HCT116 (cell line): ENCODE measurements around the gene SMIM33. TPM values are rescaled to one million over a fixed set of nuclear protein-coding genes. Genes with fewer than 3 reads are reported as not detected.

Experiments used
- ATAC-seq: fragments of 200-7000 bp; cut with Tn5 transposase; 2 replicates; pipeline ENCODE4 v1.9.1; 2020; ENCODE audit warnings: mild to moderate bottlenecking, moderate library complexity
- BruUV-seq: library from RNA; stranded (reverse); fragments of 400-500 nt; replicated peaks from 2 replicates; lab custom pipeline; 2021; lab: Mats Ljungman, UMichigan
- CTCF ChIA-PET: fragments of 300-600 bp; sonication (Branson Sonifier 250); formaldehyde crosslinking; loops from one replicate; lab custom pipeline; 2021; ENCODE audit warnings: antibody characterized with exemption; lab: Charles Lee
- POLR2A ChIA-PET: fragments of 300-600, 350-600 bp; sonication (Branson Sonifier 250); formaldehyde crosslinking; loops from one replicate; lab custom pipeline; 2021; ENCODE audit warnings: antibody characterized with exemption; lab: Charles Lee
- RAD21 ChIA-PET, 2 experiments: fragments of 300-600 bp; sonication (Branson Sonifier 250); formaldehyde crosslinking; loops; one replicate each; lab custom pipeline; 2023; ENCODE audit warnings: low total read pairs in 2 of 2; ENCODE audit not compliant: uncharacterized antibody in 2 of 2, unreplicated experiment in 2 of 2, low non-redundant PET in 1 of 2; lab: Charles Lee
- DNase-seq: peaks from one replicate; pipeline ENCODE4 v3.0.0-alpha.2; 2010; ENCODE audit warnings: low read depth, low spot score
- H2AFZ ChIP-seq: fragments of 200-600 bp; shearing (Covaris generic), sonication (generic); 2 replicates; pipeline ENCODE4 v1.6.1; 2017; ENCODE audit warnings: low read depth, mixed run types, mixed read lengths, antibody characterized with exemption, low read length; ENCODE audit not compliant: poor library complexity, severe bottlenecking
- H3K27ac ChIP-seq: 2 replicates; pipeline ENCODE4 v1.5.1; 2012; ENCODE audit warnings: low read depth, low read length
- H3K27me3 ChIP-seq: fragments of 200-600 bp; sonication (generic); 2 replicates; pipeline ENCODE4 v1.6.1; 2016; ENCODE audit warnings: mixed run types, low read length, mixed read lengths; ENCODE audit not compliant: insufficient read depth
- H3K36me3 ChIP-seq, 2 experiments: fragments of 200-500 bp in 1 of 2; fragments of 200-600 bp in 1 of 2; sonication (Bioruptor generic) in 1 of 2; sonication (generic) in 1 of 2; 2 replicates each; pipeline versions ENCODE4 v1.5.1 to v1.6.1; 2014 to 2016; ENCODE audit warnings: low read length in 2 of 2, inconsistent platforms in 1 of 2, mixed read lengths in 1 of 2, mixed run types in 1 of 2; ENCODE audit not compliant: insufficient read depth in 2 of 2, control insufficient read depth in 1 of 2
- H3K4me1 ChIP-seq, 2 experiments: fragments of 200-600 bp in 1 of 2; sonication (generic) in 1 of 2; 2 replicates each; pipeline versions ENCODE4 v1.5.1 to v1.6.1; 2012 to 2017; ENCODE audit warnings: low read length in 2 of 2, inconsistent platforms in 1 of 2, mild to moderate bottlenecking in 1 of 2, mixed read lengths in 1 of 2, mixed run types in 1 of 2, moderate library complexity in 1 of 2; ENCODE audit not compliant: insufficient read depth in 2 of 2, control insufficient read depth in 1 of 2
- H3K4me2 ChIP-seq: fragments of 200-600 bp; sonication (generic); 2 replicates; pipeline ENCODE4 v1.6.1; 2017; ENCODE audit warnings: mixed run types, low read length, mixed read lengths
- H3K4me3 ChIP-seq, 2 experiments: fragments of 200-600 bp in 1 of 2; sonication (generic) in 1 of 2; replicated peaks in 1 of 2; 2 replicates each; pipeline ENCODE4 v1.5.1; 2011 to 2016; ENCODE audit warnings: low read length in 2 of 2, control low read depth in 1 of 2, low read depth in 1 of 2, mild to moderate bottlenecking in 1 of 2, mixed read lengths in 1 of 2, mixed run types in 1 of 2
- H3K79me2 ChIP-seq: fragments of 200-600 bp; sonication (generic); 2 replicates; pipeline ENCODE4 v1.6.1; 2017; ENCODE audit warnings: mild to moderate bottlenecking, mixed run types, low read length, moderate library complexity, mixed read lengths; ENCODE audit not compliant: insufficient read depth
- H3K9ac ChIP-seq: fragments of 200-600 bp; sonication (generic); 2 replicates; pipeline ENCODE4 v1.6.1; 2016; ENCODE audit warnings: low read length, mixed read lengths
- H3K9me2 ChIP-seq: fragments of 200-600 bp; sonication (generic), shearing (Covaris generic); 2 replicates; pipeline ENCODE4 v1.6.1; 2017; ENCODE audit warnings: mixed run types, mild to moderate bottlenecking, moderate library complexity; ENCODE audit not compliant: insufficient read depth
- H3K9me3 ChIP-seq, 2 experiments: fragments of 200-500 bp in 1 of 2; fragments of 200-600 bp in 1 of 2; sonication (Bioruptor generic) in 1 of 2; sonication (generic) in 1 of 2; 2 replicates each; pipeline ENCODE4 v1.6.1; 2014 to 2017; ENCODE audit warnings: low read length in 2 of 2, mixed read lengths in 2 of 2, inconsistent platforms in 1 of 2, low read depth in 1 of 2, mild to moderate bottlenecking in 1 of 2, mixed run types in 1 of 2, moderate library complexity in 1 of 2; ENCODE audit not compliant: control insufficient read depth in 1 of 2, insufficient read depth in 1 of 2
- H4K20me1 ChIP-seq: fragments of 200-600 bp; sonication (generic), shearing (Covaris generic); 2 replicates; pipeline ENCODE4 v1.6.1; 2017; ENCODE audit warnings: mixed run types, mild to moderate bottlenecking, moderate library complexity; ENCODE audit not compliant: insufficient read depth
- EGR1 ChIP-seq: IDR thresholded peaks from 2 replicates; pipeline ENCODE4 v1.6.1; 2012; ENCODE audit warnings: low read depth
- ELF1 ChIP-seq: IDR thresholded peaks from 2 replicates; pipeline ENCODE4 v1.6.1; 2012; ENCODE audit warnings: low read depth, borderline replicate concordance
- FOSL1 ChIP-seq: IDR thresholded peaks from 2 replicates; pipeline ENCODE4 v1.6.1; 2012; ENCODE audit warnings: low read depth
- JUND ChIP-seq: IDR thresholded peaks from 2 replicates; pipeline ENCODE4 v1.6.1; 2012
- POLR2A ChIP-seq: IDR thresholded peaks from 2 replicates; pipeline ENCODE4 v1.7.0; 2011; ENCODE audit warnings: borderline replicate concordance; ENCODE audit not compliant: insufficient read depth, insufficient read length; ENCODE audit errors: extremely low read depth
- POLR2AphosphoS5 ChIP-seq: IDR thresholded peaks from 2 replicates; pipeline ENCODE4 v1.6.1; 2011; ENCODE audit warnings: mild to moderate bottlenecking, low read depth, low read length, moderate library complexity
- RAD21 ChIP-seq: IDR thresholded peaks from 2 replicates; pipeline ENCODE4 v1.6.1; 2012; ENCODE audit warnings: low read depth, mild to moderate bottlenecking
- REST ChIP-seq: IDR thresholded peaks from 2 replicates; pipeline ENCODE4 v1.6.1; 2012; ENCODE audit warnings: low read depth
- SIN3A ChIP-seq: IDR thresholded peaks from 2 replicates; pipeline ENCODE4 v1.6.1; 2012; ENCODE audit warnings: low read depth
- YY1 ChIP-seq: IDR thresholded peaks from 2 replicates; pipeline ENCODE4 v1.6.1; 2011; ENCODE audit warnings: low read length, low read depth, moderate library complexity, mild to moderate bottlenecking; ENCODE audit not compliant: insufficient replicate concordance; ENCODE audit errors: extremely low read depth
- ZBTB33 ChIP-seq: IDR thresholded peaks from 2 replicates; pipeline ENCODE4 v1.6.1; 2011; ENCODE audit warnings: mild to moderate bottlenecking, low read length, moderate library complexity; ENCODE audit not compliant: insufficient replicate concordance; ENCODE audit errors: extremely low read depth
- intact Hi-C: fragments of 100-400 bp; cut with micrococcal nuclease; formaldehyde crosslinking; loops from 2 replicates; pipeline ENCODE4 v1.10.0; 2022
- total RNA-seq: library from RNA; stranded (reverse); gene quantifications from one replicate; pipeline ENCODE4 v1.2.1, GENCODE V29; 2021; ENCODE audit not compliant: unreplicated experiment
- TF ChIP-seq, protein P1 (sequence below): IDR thresholded peaks from 2 replicates; pipeline ENCODE4 v1.6.1; 2012

The SMIM33 gene
- total RNA-seq, 1 experiment from 2014 or later = not detected

GRCh38 chr5:139445325-139446170 is 25.3 kb upstream of the SMIM33 start:
- no peak overlapping the region for H2AFZ ChIP-seq
- no peaks in the 10 kb centered on the region for H3K79me2 ChIP-seq
- H3K4me3 ChIP-seq = no peak overlapping the region
- BruUV-seq = no TSS peak
- H3K27ac ChIP-seq = no peak overlapping the region
- H3K4me1 ChIP-seq = peaks cover 0 to 10% of the 10 kb centered on the region in 2 experiments; a peak in 2 of 4 replicates
- no peaks in the 10 kb centered on the region for H3K9me2 ChIP-seq
- no peak for TF ChIP-seq JUND
- no peak for TF ChIP-seq YY1
- TF ChIP-seq RAD21 = no peak
- TF ChIP-seq ZBTB33 = no peak
- TF ChIP-seq ELF1 = no peak
- TF ChIP-seq EGR1 = no peak
- no peak for TF ChIP-seq SIN3A
- TF ChIP-seq POLR2A = no peak
- no peak for TF ChIP-seq POLR2AphosphoS5
- no peak for TF ChIP-seq REST
- TF ChIP-seq, protein P1, sequence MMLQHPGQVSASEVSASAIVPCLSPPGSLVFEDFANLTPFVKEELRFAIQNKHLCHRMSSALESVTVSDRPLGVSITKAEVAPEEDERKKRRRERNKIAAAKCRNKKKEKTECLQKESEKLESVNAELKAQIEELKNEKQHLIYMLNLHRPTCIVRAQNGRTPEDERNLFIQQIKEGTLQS = no peak
- no peak for TF ChIP-seq FOSL1
- H3K4me2 ChIP-seq = no peak overlapping the region
- no peaks in the 10 kb centered on the region for H3K36me3 ChIP-seq
- intact Hi-C loops = no loop called here
- no peaks in the 10 kb centered on the region for H3K9me3 ChIP-seq
- H3K27me3 ChIP-seq = no peaks in the 10 kb centered on the region
- no peak overlapping the region for H3K9ac ChIP-seq
- RAD21 ChIA-PET = no interaction called here
- no peaks in the 10 kb centered on the region for H4K20me1 ChIP-seq
- ATAC-seq (no peak), DNase-seq (no peak)
- POLR2A ChIA-PET = no interaction called here
- CTCF ChIA-PET = interaction anchor here (0.9 kb wide), 1 partner anchor 68 kb away, joined by 3 read pairs; no protein-coding TSS in a partner anchor
